HT-29 (cell line): ENCODE results near the gene SKI. TPM values are rescaled to one million over a fixed set of nuclear protein-coding genes. Genes with fewer than 3 reads are reported as not detected.

Source experiments
- DNase-seq: peaks from one replicate; pipeline ENCODE4 v3.0.0-alpha.2; 2015; ENCODE audit warnings: low spot score
- total RNA-seq: library from RNA; depleted of rRNA; stranded (reverse); fragments of >200 nt; shearing (Covaris generic); gene quantifications from 2 replicates; pipeline ENCODE4 v1.2.3, GENCODE V29; 2014

The SKI gene
- total RNA-seq, 1 experiment from 2014 or later: 15.2 TPM

DNA sequence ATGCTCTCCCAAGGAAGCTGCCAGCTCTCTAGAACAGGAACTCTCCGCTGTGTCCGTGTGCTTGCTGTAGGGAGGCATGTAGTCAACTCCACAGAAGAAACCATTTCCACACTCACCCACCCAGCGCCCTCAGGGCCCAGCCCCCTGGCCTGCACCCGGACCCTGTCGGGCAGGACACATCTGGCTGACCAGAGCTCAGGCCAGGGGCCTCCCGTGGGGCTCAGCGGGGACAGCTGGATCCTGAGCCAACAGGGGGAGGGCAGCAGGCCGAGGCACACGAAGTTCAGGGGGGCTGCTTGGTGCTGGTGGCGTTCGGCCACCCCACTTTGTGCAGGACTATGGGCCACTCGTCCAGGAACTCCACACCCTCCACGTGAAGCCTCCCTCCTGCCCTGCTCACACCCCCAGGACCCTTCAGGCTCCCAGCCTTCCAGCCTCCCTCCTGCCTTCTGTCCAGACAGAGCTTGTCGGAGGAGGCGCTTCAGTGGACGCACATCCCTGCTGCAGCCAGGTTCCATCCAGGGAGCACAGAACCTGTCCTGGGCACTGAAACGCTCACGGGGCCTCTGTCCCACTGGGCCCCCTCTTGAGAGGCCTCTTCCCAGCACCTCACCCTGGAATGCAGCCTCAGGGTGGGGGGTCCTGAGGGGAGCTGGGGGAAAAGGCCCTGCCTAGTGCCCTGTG lies 18.6 kb upstream of the SKI start:
- no peak for DNase-seq

DNA sequence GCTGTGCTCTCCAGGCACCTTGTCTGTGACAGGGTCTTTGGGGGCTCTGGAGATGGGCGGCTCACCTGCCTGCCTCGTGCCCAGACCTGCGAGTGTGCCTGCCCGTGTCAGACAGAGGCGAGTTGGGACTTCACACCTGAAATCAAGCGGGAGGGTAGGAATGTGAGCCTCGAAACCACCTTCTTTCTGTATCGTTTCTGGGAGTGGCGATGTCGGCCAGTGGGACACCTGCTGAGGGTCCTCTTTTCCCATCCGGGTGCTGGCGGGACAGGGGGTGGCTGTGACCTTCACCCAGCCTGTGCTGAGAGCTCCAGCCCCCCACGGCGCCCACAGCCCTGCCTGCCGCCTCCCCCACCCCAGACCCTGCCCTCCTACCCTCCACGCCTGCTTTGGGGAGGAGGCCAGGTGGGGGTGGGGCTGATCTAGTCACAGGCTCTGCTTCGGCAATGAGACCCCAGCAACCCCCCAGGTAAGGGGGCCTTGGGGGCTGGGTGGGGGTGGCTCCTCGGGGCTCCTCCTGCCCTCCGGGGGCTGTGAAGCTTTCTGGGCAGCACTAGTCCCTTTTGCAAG lies 17.9 kb upstream of the SKI start:
- no peak for DNase-seq

DNA sequence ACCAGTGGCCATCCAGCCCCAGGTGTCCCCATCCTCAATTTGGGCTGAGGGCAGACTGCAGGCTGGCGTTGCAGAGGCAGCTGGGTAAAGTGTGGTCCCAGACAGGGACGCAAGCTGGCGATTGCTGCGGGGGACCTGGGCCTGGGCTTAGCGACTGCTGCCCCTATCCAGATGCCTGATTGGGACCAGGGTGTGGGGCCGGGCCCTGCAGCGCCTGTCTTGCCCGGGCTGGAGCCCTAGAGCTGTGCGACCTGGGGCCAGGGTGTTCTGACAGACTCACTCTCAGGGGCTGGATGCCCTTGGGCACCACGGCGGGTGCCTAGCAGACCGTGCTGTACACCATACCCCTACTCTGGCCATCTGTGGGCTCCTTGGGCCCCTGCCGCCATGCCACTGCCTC lies 17.3 kb upstream of the SKI start:
- DNase-seq: no peak

DNA sequence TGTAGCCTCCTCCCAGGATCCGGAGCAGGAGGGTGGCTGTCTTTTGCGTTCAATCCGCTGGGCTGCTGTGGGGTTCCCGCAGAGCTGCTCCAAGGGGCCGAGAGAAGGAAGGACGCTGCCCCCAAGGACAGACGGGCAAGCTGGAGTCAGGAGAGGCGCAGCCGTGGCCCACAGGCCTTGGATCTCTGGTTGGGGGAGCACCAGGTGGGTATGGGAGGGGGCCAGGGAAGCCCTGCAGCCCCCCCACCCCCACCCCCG lies 15.9 kb upstream of the SKI start:
- DNase-seq: no peak

DNA sequence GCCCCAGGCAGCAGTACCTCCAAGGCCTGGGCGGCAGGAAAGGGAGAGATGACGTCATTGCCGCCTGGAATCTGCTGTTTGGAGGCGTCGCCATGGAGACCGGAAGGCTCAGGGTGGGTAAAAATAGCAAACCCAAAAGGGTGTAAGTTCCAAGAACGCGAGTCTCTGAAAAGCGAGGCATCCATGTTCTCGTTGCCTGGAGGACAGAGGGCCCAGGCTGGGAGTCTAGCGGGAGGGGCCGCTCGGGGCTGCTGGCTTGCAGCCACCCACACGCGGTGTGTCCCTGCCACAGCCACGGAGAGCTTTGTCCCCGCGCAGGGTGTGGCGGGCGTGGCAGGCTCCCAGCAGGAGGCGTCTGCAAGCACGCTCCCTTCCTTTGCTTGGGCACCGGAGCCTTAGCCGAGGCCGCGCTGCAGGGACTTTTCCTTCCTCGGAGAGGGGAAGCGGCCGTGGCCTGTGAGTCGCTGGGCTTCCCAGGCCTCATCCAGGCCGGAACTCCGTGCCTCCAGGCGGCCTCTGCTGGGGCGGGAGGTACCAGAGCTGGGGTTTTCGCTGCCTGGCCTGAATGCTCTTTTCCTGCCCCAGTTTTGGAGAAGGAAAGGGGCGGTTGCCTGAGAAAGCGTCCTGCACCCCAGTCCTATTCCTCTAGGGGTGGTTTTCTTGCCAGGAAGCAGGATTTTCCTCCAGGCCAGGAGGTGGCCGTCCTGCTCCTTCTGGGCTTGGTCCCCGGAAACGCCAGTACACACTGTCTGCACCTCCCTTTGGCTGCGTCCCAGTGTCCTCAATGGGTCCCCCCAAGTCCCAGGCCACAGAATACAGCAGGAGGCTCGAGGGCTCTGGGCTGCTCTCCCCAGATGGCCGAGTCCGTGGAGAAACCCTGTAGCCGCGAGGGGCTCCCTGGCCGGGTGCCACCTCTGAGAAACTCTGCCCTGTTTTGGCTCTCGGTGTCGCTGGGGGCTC lies 15.3 kb upstream of the SKI start:
- DNase-seq: peak; percentile 80

DNA sequence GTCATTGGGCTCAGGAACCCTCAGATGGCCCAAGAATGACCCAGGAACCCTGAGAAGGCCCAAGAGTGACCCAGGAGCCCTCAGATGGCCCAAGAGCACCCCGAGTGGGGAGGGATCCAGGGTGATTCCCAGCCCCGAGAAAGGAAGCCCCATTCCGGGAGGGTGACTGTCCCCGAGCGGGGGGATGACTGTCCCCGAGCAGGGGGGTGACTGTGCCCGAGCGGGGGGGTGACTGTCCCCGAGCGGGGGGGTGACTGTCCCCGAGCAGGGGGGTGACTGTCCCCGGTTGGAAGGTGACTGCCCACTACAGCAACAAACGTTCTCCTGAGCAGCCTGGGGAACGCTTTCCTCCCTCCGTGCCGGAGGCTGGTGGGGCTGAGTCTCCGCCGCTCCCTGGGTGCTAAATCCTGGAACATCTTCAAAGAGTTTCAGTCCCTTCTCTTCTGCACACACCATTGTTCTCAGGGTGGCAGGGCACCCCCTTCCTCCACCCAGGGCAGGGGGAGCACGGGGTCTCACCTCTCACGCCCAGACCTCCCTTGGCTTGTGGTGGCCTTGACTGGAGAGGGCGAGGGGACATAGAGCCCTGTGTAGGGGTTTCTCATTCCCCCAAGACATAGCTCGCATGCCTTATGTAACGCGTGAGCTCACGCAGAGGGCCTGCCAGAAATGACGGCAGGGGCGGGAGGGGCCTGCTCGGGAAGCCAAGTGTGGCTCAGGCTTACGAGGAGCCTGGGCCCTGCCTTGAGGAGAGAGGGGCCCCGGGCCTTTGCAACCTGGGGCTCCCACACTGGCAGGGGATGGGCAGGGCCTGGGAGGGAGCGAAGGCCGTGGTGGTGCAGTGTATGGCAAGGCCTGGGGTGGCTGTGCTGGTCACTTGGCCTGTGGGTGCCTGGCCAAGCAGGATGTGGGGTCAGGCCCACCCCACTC lies 14.3 kb upstream of the SKI start:
- DNase-seq: no peak

DNA sequence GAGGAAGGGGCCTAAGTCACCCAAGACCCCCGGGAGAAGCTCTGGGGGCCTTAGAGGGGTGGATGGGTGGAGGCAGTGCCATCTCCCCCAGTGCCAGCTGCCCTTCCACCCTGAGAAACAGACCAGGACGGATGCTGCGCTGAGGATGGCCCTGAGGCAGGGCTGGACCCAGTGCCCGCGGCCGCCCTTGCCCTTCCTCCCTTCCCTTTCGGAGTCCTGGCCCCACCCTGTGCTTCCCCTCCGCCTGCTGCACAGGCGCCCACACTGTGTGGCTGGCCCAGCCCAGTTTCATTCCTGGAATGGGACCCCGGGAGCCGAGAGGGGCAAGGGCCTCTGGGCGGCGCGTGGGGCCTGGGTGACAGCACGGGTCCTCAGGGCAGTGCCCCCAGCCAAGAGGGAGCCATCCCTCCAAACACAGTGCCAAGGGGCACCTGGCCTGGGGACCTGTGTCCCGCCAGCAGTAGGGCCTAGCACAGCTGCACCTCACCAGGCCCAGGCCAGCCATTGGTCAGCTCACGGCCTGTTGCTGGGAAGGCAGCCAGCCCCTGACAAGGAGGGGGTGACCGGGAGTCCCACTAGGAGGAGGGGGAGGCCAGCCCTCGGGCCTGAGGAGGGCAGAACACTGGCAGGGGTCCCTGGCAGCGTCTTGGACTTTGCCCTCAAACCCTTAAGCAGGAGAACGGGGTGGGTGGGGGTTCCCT lies 13.4 kb upstream of the SKI start:
- DNase-seq: no peak

DNA sequence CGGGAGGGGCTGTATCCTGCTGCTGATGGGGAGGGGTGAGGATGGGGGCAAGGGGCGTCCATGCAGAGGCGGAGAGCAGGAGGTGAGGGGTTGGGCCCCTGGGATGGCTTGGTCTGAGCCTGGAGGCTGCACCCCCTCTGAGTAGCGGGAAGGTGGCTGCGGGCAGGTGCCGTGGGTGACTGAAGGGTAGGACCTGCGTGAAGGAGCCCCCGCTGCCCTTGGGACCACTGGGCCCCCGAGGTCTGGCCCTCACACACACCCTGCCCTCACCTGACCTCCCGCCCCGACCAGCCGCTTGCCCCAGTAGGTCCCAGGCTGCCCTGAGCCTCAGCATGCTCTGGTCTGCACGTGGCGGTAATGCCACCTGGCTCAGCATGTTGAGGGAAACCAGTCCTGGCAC lies 12.8 kb upstream of the SKI start:
- no peak for DNase-seq

DNA sequence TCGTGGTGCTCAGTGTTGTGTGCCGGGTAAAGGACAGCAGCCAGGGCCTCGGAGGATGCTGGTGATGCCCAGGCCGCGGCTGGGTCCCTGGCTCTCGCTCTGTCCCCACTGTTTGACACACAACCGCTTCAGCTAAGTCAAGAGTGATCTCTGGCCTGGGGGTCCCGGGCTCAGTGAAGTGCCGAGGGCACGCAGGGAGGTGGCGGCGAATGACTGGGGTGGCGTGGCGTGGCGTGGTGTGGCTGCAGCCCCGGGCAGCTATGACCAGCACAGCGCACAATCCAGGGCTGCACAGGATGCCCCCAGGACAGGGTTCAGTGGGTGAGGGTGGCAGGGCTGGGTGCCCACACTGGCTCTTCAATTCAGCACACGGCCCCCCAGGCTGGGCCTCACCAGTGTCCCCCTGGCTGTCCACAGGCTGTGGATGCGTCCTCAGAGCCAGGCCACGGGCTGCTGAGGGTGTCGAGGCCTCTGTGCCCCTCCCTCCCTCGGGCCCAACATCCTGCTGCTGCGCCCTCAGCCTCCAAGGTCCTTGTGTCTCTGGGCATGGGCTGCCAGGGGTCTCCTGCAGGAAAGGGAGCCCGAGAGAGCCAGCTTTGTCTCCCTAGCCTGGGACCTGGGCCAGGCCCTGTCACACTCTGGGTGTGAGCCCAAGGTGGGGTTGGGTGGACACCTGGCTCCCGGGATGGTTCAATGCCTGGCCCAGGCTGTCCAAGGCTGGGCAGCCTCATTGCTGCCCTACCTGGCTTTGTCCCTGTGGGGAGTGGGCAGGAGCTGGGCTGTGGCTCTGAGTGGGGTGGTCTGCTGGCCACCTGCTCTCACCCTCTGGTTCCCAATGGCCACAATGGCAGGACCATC lies 12.0 kb upstream of the SKI start:
- no peak for DNase-seq

DNA sequence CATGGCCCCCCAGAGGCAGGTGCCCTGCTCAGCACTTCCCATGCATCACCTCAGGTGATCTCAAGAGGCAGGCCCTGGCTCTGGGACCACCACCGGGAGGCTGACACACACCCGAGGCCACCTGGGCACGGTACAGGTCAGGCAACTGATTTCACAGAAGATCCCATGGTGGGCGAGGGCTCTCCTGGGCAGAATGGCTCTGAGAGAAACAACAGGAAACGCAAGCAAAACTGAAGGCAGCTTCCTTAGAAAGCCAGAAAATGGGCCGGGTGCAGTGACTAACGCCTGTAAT lies 11.4 kb upstream of the SKI start:
- DNase-seq: no peak

DNA sequence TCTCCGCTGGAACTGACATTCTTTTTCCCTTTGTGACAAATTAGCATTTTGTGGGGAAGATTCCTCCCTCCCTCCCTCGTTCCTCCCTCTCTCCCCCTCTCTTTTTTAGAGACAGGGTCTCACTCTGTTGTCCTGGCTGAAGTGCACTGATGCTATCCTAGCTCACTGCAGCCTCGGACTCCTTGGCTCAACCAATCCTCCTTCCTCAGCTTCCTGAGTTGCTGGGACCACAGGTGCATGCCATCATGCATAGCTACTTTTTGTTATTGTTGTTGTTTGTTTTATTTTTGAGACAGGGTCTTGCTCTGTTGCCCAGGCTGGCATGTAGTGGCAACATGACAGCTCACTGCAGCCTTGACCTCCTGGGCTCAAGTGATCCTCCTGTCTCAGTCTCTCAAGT lies 6.8 kb upstream of the SKI start:
- no peak for DNase-seq

DNA sequence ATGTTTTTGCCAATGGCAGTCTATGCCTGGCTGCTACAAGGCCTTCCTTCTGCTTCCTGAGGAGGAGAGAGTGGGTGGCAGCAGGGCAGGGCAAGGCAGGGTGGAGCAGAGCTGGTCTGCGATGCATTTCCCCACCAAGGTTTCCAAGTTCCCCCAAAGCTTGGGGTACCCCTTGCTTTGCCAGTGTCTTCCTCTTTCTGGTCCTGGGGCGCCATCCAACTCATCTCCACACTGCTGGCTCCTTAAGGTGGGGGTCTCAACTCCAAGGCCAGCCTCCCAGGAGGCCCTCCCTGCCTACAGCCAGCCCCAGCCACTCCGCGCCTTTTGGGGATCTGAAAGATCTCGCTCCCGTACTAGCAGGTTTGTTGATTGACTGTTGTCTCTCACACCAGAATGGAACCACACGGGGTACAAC lies 3.9 kb upstream of the SKI start:
- DNase-seq: no peak

DNA sequence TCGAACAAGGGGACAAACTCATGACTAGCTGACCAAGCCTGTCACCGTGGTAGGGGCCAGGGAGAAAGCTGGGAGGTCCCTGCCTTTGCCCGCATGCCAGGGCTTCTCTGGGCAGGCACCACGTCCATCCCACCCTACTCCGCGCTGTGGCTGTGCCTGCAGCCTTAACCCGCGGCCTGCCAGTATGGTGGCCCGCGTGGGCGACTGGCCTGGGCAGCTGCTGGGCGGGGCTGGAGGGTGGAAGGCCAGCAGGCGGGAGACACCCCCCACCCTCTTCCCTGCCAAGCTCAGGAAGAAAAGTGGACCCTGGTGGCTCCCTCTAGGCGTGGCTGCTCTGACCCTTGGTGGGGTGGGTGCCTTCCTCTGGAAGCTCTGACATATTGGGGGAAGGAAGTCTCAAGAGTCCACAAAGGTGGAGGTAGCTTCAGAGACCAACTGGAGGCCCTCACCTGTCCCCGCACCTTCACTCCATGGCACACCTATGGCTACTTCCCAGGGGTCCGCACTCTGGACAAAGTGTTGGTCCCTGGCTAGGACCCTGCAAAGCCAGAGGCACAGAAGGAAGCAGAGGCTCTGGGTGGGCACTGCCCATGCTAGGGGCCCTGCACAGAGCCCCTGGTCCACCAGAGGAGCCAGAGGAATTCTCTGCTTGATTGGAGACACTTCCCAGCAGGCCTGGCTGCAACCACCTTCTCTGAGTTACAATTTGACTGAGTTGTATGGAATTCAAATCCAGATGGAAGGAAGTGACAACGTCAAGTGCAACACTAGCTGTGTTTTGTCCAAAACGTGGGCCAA lies 3.3 kb upstream of the SKI start:
- DNase-seq: no peak

DNA sequence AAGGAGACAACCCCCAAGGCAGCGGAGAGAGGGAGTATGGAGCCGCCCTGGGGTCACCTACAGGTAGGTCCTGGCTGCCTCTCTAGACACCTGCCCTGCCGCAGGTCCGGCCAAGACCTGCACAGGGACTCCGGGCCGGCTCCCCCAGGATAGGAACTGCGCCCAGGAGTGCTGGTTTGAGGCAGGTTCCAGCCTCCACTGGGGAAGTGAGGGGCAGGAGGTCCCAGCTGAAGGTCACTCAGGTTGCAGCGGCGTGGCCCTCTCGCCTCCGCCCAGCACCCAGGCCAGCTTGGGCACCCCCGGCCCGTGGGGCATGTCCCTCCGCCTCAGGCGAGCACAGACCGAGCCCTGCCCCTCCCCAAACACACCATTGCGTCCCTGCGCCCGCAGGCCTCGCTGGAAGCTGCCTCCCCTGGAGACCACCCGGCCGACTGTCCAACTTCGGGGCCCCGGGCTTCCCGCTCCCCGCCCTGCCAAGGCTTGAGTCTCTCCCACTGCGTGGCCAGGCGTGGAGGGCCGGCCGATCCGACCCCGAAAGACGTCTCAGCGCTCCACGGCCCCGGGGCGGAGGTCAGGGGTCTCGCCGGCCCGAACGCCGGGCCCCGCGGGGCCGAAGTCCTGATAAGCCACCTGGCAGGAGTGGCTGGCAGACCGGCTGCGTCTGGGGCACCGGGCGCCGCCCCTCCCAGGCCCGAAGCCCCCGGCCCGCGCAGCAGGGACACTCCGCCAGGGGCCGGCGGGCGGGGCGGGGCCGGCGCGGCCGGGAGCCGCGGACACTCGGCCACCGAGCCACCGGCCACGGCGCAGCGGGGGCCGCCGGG lies 1.4 kb upstream of the SKI start:
- no peak for DNase-seq

DNA sequence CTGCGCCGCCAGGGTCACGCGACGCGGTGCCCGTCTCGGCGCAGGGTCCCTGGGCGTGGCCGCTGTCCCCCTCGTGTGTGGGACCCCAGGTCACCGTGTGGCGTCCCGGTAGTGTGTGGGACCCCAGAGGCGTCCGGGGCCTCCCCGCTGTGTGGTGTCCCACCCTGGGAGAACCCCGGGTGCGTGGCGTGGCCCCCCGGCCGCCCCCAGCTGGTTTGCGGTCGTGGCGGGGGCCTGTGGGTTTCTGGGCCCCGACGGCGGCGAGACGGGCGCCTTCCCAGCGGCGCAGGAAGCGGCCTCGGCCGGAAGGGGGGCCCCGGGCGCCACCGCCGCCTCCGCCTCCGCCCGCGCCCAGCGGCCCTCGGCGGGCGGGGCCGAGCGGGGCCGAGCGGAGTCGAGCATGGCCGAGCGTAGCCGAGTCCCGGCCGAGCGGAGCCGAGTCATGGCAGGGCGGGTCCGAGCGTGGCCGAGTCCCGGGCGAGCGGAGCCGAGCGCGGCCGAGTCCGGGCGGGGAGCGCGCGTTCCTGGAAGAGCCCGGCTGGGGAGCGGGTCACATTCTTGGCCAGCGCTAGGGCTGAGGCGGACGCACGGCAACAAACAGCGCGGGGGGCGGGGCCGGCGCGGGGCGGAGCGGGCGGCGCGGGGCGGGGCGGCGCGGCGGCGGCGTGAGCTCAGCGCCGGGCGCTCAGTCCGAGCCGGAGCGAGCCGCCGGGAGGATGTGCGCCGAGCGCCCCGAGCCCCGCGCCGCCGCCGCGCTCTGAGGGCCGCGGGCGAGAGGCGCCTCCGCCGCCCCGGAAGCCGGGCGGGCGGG lies 568 bp upstream of the SKI start:
- DNase-seq: peak; percentile 95

DNA sequence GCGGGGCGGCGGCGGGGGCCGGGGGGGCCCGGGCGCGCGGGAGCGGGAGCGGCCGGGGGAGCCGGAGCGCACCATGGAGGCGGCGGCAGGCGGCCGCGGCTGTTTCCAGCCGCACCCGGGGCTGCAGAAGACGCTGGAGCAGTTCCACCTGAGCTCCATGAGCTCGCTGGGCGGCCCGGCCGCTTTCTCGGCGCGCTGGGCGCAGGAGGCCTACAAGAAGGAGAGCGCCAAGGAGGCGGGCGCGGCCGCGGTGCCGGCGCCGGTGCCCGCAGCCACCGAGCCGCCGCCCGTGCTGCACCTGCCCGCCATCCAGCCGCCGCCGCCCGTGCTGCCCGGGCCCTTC lies 546 bp downstream of the SKI start:
- peak; percentile 19 for DNase-seq

DNA sequence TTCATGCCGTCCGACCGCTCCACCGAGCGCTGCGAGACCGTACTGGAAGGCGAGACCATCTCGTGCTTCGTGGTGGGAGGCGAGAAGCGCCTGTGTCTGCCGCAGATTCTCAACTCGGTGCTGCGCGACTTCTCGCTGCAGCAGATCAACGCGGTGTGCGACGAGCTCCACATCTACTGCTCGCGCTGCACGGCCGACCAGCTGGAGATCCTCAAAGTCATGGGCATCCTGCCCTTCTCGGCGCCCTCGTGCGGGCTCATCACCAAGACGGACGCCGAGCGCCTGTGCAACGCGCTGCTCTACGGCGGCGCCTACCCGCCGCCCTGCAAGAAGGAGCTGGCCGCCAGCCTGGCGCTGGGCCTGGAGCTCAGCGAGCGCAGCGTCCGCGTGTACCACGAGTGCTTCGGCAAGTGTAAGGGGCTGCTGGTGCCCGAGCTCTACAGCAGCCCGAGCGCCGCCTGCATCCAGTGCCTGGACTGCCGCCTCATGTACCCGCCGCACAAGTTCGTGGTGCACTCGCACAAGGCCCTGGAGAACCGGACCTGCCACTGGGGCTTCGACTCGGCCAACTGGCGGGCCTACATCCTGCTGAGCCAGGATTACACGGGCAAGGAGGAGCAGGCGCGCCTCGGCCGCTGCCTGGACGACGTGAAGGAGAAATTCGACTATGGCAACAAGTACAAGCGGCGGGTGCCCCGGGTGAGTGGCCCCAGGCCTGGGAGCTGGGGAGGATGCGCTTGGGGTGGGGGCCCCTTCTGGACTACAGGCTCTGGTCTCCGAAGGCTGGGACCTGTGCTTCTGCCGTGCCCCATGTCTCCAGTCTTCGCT lies 1.1 kb downstream of the SKI start:
- DNase-seq: peak; percentile 65
